Dendritic cell treated with granulocyte-macrophage colony-stimulating factor and Interleukin-4, amounts not matched to agents 40 ng/mL and 50 ng/mL, for 4 days (primary cell): Measurements from ENCODE around the gene ZC3H12A.
A peak's percentile ranks its signal among the peaks of the same experiment; 100 is the strongest.

Source experiments
- H3K27ac Mint-ChIP-seq: one replicate; pipeline ENCODE4 v1.8.0; 2022; ENCODE audit warnings: mild to moderate bottlenecking, mixed read lengths
- H3K27me3 Mint-ChIP-seq: one replicate; pipeline ENCODE4 v1.8.0; 2022; ENCODE audit warnings: mild to moderate bottlenecking, mixed read lengths
- H3K36me3 Mint-ChIP-seq: one replicate; pipeline ENCODE4 v1.8.0; 2022; ENCODE audit warnings: low read depth, mixed read lengths
- H3K4me1 Mint-ChIP-seq: one replicate; pipeline ENCODE4 v1.8.0; 2022; ENCODE audit warnings: low read depth, mixed read lengths
- H3K4me3 Mint-ChIP-seq: one replicate; pipeline ENCODE4 v1.8.0; 2022; ENCODE audit warnings: mild to moderate bottlenecking, moderate library complexity, mixed read lengths
- H3K9me3 Mint-ChIP-seq: one replicate; pipeline ENCODE4 v1.8.0; 2022; ENCODE audit warnings: mixed read lengths
- intact Hi-C: fragments of 100-400 bp; cut with micrococcal nuclease; formaldehyde crosslinking; loops from one replicate; pipeline ENCODE4 v1.15.0; 2022

Gene ZC3H12A

DNA sequence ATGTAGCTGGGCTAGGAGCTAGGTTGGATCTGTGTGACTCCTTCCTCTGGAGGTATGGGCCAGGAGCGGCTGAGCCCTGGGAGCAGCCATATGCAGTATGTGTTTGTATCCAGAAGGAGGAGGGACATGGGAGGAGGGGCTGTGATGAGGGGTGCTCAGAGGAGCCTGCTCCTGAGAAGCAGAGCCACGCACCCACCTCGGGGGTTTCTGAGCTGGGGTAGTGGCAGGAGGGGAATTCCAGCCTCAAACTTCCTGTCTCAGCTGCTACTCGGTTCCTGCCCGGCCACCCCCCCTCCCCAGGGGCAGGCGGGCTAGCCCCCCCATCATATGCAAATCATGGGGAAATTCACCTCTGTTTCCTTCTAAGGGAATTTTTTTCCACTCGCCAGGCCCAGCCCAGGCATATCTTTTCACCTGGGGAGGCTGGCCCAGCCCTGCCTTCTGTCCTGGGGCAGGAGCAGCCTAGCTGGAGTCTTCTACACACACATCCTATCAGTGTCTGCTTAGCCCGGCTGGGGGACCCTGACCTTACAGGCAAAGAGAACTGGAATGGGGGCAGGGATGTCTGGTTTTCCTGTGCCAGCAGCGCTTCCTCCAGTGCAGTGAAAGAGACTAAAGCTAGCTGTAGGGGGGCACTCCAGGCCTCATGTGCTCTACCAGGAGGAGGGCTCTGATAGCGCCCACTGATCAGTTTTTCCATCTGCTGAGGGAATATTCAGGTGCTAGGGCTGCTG is 3.0 kb downstream of the ZC3H12A start:
- no peaks in the 10 kb centered on the region for H3K9me3 Mint-ChIP-seq
- intact Hi-C loops, result loop anchor here (10.0 kb wide), 2 partner anchors 117 to 217 kb away; partner anchors contain the start of genes CDCA8 and GNL2
- peak overlapping the region; percentile 83 for H3K4me3 Mint-ChIP-seq
- H3K4me1 Mint-ChIP-seq, result peaks cover 74% of the 10 kb centered on the region
- H3K27ac Mint-ChIP-seq, result peak overlapping the region; percentile 82
- peaks cover 78% of the 10 kb centered on the region for H3K36me3 Mint-ChIP-seq
- no peaks in the 10 kb centered on the region for H3K27me3 Mint-ChIP-seq

DNA sequence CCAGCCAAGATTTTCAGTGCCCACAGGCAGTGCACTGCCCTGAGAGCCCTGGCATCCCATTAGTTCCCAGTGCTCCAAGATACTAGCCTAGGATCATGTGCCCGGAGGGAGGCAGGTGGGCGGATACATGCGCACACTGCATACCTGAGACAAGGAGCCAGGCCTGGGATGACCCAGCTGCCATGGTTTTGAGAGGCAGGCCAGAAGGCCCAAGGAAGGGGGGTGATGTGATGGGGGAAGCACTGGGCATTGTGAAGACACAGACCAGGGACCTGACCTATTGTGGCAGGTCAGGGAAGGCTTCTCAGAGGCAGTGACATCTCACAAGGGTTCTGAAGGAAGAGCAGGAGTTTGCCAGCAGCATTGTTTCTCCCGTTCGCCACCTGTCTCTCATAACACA is 3.6 kb downstream of the ZC3H12A start:
- Mint-ChIP-seq H3K27me3 (no peaks in the 10 kb centered on the region), H3K36me3 (peaks cover 84% of the 10 kb centered on the region), H3K4me1 (peaks cover 74% of the 10 kb centered on the region), H3K4me3 (peak overlapping the region; percentile 83), H3K9me3 (no peaks in the 10 kb centered on the region), H3K27ac (peak overlapping the region; percentile 82)
- intact Hi-C loops, result loop anchor here (10.0 kb wide), 2 partner anchors 117 to 217 kb away; partner anchors contain the start of genes CDCA8 and GNL2

DNA sequence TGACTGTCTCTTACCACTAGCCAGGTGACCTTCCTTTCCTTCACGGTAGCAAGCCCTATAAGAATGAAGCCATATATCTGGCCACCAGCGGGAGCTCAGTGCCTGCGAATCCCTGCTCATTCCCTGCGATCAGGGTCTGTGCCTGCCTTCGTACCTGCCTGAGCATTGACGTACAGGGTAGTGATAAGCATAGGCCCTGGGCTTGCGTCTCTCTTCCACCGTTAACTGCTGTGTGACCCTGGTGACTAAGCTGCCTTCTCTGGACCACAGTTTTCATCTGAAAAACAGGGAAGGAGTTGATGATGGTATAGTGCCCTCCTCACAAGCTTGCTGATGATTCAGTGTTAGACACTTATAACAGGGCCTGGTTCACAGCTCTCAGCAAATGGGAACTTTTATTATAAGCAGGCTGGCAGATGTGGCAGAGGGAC is 4.1 kb downstream of the ZC3H12A start:
- H3K4me1 Mint-ChIP-seq, result peaks cover 73% of the 10 kb centered on the region
- intact Hi-C loops, result loop anchor here (10.0 kb wide), 2 partner anchors 116 to 216 kb away; partner anchors contain the start of genes CDCA8 and GNL2
- H3K36me3 Mint-ChIP-seq, result peaks cover 89% of the 10 kb centered on the region
- H3K4me3 Mint-ChIP-seq, result peak overlapping the region; percentile 83
- H3K9me3 Mint-ChIP-seq, result no peaks in the 10 kb centered on the region
- H3K27me3 Mint-ChIP-seq, result no peaks in the 10 kb centered on the region
- H3K27ac Mint-ChIP-seq, result peak overlapping the region; percentile 82

DNA sequence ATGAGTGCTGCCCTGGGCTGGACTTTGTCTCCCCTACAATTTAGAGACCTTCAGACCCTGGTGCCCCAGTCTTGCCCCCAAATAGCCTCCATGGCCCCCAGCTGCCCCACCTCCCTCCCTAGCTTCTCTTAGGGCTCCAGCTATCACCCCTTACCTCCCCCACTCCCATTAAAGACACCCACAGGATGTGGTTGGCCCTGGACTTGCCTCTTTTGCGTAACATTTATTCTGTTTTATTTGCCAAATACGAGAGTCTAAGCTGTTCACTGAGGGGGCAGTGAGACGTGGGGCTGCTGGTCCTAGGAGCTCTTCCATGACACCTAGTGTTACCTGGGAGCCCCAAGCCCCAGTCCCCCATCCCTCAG is 4.5 kb downstream of the ZC3H12A start:
- Mint-ChIP-seq H3K4me3 (peak overlapping the region; percentile 83), H3K36me3 (peaks cover 93% of the 10 kb centered on the region), H3K4me1 (peaks cover 76% of the 10 kb centered on the region), H3K27ac (peak overlapping the region; percentile 82), H3K9me3 (no peaks in the 10 kb centered on the region), H3K27me3 (no peaks in the 10 kb centered on the region)
- intact Hi-C loops, result loop anchor here (10.0 kb wide), 2 partner anchors 116 to 216 kb away; partner anchors contain the start of genes CDCA8 and GNL2

DNA sequence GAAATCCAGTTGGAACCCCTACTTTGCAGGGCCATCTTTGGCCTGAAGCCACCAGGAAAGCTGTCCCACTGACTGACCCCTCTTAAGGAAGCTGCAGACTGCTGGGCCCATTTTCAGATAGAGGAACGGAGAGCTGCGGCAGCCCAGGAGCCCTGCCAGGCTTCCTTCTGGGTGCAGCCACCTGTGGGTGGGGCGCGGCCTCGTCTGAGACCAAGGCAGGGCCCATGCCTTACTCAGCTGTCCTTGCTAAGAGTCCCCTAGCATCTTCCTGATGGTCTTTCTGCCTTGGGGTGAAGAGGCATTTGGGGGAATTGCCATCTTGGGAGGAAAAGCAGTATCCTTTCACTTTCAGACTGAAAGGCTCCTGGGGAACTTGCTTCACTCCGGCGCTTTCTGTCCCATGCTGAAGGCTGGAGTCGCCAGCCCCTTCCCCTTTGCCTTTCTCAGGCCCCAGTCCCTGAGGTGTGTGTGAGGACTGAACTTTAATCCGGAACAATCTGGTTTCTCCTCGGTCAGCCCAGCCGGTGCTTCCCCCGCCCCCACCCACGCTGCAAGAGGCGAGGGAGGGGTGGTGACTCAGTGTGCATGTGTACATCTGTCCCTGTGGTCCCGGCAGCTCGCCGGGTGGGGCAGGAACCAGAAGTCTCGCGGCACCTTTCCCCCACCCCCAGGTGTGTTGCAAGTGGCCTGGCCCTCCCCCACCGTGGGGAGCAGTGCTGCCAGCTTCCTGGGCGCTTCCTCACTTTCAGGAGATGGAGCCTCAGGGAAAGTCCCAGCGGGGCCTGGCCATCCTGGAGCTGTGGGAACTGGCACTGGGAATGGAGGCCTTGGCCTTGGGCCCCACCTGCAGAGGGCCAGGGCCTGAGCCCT is 5.1 kb downstream of the ZC3H12A start:
- intact Hi-C loops, result loop anchor here (10.0 kb wide), 2 partner anchors 115 to 215 kb away; partner anchors contain the start of genes CDCA8 and GNL2
- H3K27me3 Mint-ChIP-seq, result no peaks in the 10 kb centered on the region
- H3K9me3 Mint-ChIP-seq, result no peaks in the 10 kb centered on the region
- H3K27ac Mint-ChIP-seq, result peak overlapping the region; percentile 82
- H3K4me3 Mint-ChIP-seq, result peak overlapping the region; percentile 83
- peaks cover 82% of the 10 kb centered on the region for H3K4me1 Mint-ChIP-seq
- peaks cover 99% of the 10 kb centered on the region for H3K36me3 Mint-ChIP-seq

DNA sequence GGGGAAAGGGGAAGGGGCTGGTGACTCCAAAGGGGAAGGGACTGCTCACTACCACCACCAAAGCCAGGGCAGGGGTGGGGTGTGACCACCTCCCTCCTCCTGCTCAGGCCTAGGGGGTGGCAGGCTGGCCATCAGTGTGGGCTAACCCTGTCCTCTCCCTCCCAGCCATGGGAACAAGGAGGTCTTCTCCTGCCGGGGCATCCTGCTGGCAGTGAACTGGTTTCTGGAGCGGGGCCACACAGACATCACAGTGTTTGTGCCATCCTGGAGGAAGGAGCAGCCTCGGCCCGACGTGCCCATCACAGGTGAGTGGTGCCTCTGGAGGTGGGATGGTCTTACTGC is 5.7 kb downstream of the ZC3H12A start:
- Mint-ChIP-seq H3K4me3 (peak overlapping the region; percentile 83), H3K36me3 (peaks cover 99% of the 10 kb centered on the region), H3K27me3 (no peaks in the 10 kb centered on the region), H3K27ac (peak overlapping the region; percentile 82), H3K4me1 (peaks cover 88% of the 10 kb centered on the region), H3K9me3 (no peaks in the 10 kb centered on the region)
- intact Hi-C loops, result no loop called here

DNA sequence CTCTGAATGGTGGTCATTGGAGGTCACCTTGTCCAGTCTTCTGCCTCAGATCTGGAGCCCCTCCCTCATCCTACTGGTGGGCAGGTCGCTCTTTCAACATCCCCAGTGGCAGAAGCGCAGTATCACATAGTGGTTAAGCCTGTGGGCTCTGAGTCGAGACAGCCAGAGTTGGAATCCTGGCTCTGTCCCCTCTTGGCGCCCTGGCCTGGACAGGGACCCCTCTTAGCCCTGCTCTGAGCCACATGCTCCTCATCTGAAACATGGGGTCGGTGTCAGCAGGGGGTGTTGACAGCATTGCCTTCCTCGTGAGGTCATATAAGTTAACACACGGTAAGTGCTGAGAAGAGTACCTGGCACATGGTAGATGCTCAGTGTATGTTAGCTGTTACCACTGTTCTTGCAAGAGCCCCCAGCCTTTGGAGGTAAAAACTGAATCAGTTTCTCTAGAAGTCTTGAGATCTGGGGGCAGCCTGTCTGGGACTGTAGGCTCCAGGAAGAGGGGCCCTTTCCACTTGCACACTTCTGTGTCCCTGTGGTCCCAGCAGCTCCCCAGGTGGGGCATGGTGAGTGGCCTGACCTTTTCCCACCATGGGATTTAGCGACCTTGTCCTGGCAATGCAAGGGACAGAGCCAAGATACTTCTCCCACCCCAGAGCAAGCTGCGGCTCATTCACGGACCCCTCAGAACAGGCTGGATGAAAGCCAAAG is 6.4 kb downstream of the ZC3H12A start:
- no peaks in the 10 kb centered on the region for H3K27me3 Mint-ChIP-seq
- intact Hi-C loops, result no loop called here
- H3K4me3 Mint-ChIP-seq, result peak overlapping the region; percentile 83
- peak overlapping the region; percentile 70 for H3K27ac Mint-ChIP-seq
- H3K4me1 Mint-ChIP-seq, result peaks cover 94% of the 10 kb centered on the region
- H3K9me3 Mint-ChIP-seq, result no peaks in the 10 kb centered on the region
- peaks cover 92% of the 10 kb centered on the region for H3K36me3 Mint-ChIP-seq

DNA sequence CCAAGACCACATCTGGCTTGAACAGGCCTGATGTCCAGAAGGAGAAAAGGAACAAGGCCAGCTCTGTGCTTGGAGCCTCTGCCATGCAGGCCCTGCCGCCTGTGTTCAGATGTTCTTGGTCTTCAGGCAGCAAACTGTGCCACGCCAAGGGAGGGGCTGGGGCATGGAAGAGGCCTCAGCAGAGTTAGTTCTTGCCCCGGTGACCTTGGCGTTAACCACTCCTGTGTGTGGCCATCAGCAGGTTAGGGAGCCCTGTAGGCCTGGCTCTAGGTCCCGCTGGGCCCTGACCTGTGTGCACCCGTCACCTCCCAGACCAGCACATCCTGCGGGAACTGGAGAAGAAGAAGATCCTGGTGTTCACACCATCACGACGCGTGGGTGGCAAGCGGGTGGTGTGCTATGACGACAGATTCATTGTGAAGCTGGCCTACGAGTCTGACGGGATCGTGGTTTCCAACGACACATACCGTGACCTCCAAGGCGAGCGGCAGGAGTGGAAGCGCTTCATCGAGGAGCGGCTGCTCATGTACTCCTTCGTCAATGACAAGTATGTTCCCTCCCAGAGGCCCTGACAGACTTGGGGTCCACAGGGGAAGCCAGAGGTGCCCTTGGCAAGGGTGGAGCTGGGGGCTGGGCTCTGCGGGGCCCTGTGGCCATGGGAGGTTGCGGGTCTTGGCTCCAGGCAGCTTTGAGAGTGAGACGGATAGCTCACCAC is 7.1 kb downstream of the ZC3H12A start:
- no peaks in the 10 kb centered on the region for H3K9me3 Mint-ChIP-seq
- H3K27me3 Mint-ChIP-seq, result no peaks in the 10 kb centered on the region
- intact Hi-C loops, result no loop called here
- H3K4me3 Mint-ChIP-seq, result peak overlapping the region; percentile 30
- H3K27ac Mint-ChIP-seq, result peak overlapping the region; percentile 70
- peaks cover 85% of the 10 kb centered on the region for H3K36me3 Mint-ChIP-seq
- H3K4me1 Mint-ChIP-seq, result peaks cover 96% of the 10 kb centered on the region

DNA sequence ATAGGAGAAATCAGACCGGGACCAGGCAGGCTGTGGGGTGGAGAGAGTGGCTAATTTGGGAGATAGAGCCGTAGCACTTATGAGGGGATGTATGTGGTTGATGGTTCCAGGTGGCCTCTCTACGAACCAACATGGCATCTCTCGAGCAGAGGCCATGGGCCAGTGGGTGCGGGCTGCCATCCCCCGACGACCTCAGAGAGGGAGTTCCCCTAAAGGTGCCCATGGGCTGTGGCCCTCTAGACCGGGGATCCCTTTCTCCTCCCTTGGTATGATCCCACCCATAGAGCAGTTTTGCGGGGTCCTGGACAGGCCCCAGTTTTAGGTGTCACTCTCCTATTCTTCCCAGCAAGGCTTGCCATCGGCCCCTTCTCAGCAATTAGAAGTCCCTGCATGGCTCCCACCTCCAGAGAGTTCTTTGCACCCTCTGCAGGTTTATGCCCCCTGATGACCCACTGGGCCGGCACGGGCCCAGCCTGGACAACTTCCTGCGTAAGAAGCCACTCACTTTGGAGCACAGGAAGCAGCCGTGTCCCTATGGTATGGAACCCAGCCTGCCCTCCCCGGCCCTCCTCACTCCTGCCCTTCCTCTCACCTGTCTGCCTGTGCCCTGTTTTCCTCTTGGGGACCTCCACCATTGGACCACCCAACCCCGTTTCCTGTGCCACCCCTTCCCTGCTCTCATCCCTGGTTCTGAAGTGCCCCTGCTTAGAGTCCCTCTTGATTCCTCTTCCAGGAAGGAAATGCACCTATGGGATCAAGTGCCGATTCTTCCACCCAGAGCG is 7.8 kb downstream of the ZC3H12A start:
- peaks cover 78% of the 10 kb centered on the region for H3K36me3 Mint-ChIP-seq

DNA sequence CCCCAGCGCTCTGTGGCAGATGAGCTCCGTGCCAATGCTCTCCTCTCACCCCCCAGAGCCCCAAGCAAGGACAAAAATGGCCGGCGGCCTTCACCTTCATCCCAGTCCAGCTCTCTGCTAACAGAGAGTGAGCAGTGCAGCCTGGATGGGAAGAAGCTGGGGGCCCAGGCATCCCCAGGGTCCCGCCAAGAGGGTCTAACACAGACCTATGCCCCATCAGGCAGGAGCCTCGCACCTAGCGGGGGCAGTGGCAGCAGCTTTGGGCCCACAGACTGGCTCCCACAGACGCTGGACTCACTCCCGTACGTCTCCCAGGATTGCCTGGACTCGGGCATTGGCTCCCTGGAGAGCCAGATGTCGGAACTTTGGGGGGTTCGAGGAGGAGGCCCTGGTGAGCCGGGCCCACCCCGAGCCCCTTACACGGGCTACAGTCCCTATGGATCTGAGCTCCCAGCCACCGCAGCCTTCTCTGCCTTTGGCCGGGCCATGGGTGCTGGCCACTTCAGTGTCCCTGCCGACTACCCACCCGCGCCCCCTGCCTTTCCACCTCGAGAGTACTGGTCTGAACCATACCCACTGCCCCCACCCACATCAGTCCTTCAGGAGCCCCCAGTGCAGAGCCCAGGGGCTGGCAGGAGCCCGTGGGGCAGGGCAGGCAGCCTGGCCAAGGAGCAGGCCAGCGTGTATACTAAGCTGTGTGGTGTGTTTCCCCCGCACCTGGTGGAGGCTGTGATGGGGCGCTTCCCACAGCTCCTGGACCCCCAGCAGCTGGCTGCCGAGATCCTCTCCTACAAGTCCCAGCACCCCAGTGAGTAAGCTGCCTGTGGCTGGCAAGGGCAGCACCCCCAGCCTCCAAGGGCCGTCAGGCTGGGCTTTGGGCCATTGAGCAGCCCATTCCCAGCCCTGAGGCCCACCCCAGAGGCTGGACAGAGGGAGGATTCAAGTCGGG is 8.7 kb downstream of the ZC3H12A start:
- Mint-ChIP-seq H3K4me3 (no peak overlapping the region), H3K9me3 (no peaks in the 10 kb centered on the region), H3K4me1 (peaks cover 99% of the 10 kb centered on the region), H3K27ac (peak overlapping the region; percentile 60), H3K36me3 (peaks cover 70% of the 10 kb centered on the region), H3K27me3 (no peaks in the 10 kb centered on the region)
- intact Hi-C loops, result no loop called here

More for the DNA sequence above, 7.8 kb downstream of the ZC3H12A start:
- Mint-ChIP-seq H3K27me3 (no peaks in the 10 kb centered on the region), H3K4me3 (no peak overlapping the region), H3K9me3 (no peaks in the 10 kb centered on the region), H3K4me1 (peaks cover 99% of the 10 kb centered on the region), H3K27ac (peak overlapping the region; percentile 70)
- intact Hi-C loops, result no loop called here

DNA sequence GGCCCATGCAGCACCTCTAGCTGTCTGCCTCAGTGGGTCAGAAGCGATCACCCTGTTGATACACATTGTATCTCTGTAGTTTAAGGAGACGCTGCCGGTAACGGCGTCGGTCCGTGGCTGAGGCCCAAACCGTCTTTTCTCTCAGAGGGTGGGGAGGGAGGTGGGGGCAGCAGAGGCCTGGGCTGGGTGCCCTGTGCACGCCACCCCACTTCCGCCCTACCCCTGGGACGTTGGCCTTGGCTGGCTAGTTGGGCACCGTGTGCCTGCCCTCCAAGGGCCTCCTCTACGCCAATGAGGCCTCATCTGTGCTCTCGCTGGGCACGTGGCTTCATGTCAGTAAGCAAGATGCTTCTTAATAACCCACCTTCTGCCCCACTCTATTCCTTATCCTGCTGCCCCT is 9.4 kb downstream of the ZC3H12A start:
- peaks cover 99% of the 10 kb centered on the region for H3K4me1 Mint-ChIP-seq
- intact Hi-C loops, result no loop called here

More for the DNA sequence above, 9.4 kb downstream of the ZC3H12A start:
- no peaks in the 10 kb centered on the region for H3K9me3 Mint-ChIP-seq
- H3K36me3 Mint-ChIP-seq, result peaks cover 69% of the 10 kb centered on the region
- no peaks in the 10 kb centered on the region for H3K27me3 Mint-ChIP-seq
- H3K27ac Mint-ChIP-seq, result peak overlapping the region; percentile 92
- H3K4me3 Mint-ChIP-seq, result no peak overlapping the region
